ENCODE data around the gene FBN2.

DNA sequence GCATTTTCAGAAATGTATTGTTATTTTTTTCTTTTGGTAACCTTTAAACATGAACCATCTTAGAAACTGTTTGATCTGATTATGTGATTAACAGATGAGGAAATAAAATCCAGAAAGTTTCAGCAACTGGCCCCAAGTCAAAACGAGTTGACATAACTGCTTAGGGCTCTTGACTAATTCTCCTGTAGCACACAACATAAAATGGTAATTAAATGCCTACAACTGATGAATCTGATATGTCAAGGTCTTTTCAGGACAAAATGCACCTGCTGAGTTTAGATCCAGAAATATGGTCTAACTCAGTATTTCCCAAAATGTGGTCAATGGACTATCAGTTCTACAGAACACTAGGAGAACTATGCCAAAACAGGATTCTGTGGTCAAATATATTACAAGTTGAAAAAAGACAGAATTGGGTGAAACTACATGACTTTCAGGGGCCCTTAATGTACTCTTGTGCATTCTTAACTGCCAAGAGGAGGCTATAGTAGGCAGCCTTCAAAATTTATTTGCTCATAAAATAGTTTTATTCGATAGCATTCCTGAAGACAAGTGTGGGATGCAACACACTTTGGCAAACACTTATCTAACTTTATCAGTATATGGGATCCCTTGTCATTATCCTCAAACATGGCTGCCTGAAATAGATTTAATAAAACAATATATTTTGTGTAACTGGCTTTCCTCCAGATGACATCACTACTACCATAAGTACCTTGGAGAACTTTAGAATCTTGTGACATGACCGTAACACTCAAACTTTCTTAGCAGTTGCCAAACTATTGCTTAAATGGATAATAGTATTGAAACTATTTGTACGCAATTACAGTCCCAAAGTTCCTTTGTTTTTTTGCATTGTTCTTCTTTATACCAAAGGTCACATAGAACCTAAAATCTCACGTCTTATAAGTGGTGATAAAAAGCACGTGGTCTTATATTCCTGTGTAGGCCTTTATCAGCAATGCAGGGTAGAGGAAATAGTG lies 59.4 kb downstream of the FBN2 start:
- no peak for TF ChIP-seq SIN3A (IDR thresholded peaks at IDR 0.05; ENCODE audit: borderline replicate concordance, insufficient read depth, low read depth, low read length)
- TF ChIP-seq, protein P1, sequence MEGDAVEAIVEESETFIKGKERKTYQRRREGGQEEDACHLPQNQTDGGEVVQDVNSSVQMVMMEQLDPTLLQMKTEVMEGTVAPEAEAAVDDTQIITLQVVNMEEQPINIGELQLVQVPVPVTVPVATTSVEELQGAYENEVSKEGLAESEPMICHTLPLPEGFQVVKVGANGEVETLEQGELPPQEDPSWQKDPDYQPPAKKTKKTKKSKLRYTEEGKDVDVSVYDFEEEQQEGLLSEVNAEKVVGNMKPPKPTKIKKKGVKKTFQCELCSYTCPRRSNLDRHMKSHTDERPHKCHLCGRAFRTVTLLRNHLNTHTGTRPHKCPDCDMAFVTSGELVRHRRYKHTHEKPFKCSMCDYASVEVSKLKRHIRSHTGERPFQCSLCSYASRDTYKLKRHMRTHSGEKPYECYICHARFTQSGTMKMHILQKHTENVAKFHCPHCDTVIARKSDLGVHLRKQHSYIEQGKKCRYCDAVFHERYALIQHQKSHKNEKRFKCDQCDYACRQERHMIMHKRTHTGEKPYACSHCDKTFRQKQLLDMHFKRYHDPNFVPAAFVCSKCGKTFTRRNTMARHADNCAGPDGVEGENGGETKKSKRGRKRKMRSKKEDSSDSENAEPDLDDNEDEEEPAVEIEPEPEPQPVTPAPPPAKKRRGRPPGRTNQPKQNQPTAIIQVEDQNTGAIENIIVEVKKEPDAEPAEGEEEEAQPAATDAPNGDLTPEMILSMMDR (IDR thresholded peaks at IDR 0.05): no peak
- TF ChIP-seq POLR2AphosphoS5 (IDR thresholded peaks at IDR 0.05; ENCODE audit: low read depth, low read length): no peak
- TF ChIP-seq, protein P2, sequence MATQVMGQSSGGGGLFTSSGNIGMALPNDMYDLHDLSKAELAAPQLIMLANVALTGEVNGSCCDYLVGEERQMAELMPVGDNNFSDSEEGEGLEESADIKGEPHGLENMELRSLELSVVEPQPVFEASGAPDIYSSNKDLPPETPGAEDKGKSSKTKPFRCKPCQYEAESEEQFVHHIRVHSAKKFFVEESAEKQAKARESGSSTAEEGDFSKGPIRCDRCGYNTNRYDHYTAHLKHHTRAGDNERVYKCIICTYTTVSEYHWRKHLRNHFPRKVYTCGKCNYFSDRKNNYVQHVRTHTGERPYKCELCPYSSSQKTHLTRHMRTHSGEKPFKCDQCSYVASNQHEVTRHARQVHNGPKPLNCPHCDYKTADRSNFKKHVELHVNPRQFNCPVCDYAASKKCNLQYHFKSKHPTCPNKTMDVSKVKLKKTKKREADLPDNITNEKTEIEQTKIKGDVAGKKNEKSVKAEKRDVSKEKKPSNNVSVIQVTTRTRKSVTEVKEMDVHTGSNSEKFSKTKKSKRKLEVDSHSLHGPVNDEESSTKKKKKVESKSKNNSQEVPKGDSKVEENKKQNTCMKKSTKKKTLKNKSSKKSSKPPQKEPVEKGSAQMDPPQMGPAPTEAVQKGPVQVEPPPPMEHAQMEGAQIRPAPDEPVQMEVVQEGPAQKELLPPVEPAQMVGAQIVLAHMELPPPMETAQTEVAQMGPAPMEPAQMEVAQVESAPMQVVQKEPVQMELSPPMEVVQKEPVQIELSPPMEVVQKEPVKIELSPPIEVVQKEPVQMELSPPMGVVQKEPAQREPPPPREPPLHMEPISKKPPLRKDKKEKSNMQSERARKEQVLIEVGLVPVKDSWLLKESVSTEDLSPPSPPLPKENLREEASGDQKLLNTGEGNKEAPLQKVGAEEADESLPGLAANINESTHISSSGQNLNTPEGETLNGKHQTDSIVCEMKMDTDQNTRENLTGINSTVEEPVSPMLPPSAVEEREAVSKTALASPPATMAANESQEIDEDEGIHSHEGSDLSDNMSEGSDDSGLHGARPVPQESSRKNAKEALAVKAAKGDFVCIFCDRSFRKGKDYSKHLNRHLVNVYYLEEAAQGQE (IDR thresholded peaks at IDR 0.05; ENCODE audit: insufficient read depth in 1 of 2, low read depth in 2 of 2, low read length in 1 of 2): no peak
